ENCODE measurements around the gene BCKDHA. TPM values are rescaled to one million over a fixed set of nuclear protein-coding genes. Genes with fewer than 3 reads are reported as not detected.
"Not testable (repeated sequence)": the region's sequence is repeated elsewhere in the genome, so short reads cannot be mapped to it uniquely, and the experiment has no call there.

The BCKDHA gene
- polyA plus RNA-seq, 1 of the 3 experiments (the other 2 are of a cell fraction): 30.9 TPM

DNA sequence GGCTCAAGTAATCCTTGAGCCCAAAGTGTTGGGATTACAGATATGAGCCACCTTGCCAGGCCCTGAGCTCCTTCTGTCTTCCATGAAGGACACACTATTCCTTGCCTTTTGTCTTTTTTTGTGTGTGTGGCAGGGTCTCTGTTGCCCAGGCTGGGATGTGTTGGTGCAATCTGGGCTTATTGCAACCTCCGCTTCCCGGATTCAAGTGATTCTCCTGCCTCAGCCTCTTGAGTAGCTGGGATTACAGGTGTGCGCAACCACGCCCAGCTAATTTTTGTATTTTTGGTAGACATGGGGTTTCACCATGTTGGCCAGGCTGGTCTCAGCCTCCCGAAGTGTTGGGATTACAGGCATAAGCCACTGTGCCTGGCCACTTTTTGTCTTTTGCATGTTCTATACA lies 11.2 kb downstream of the BCKDHA start:
- CTCF ChIA-PET: interaction anchor here (1.2 to 1.3 kb wide), 2 partner anchors 40 to 101 kb away, joined by 3 to 5 read pairs; no protein-coding TSS in a partner anchor
- H3K27ac ChIP-seq (ENCODE audit: low read depth in 2 of 2, low read length in 1 of 2); DNase-seq; H3F3A ChIP-seq (replicated peaks; ENCODE audit: insufficient read depth); H3K9ac ChIP-seq; H3K79me2 ChIP-seq (ENCODE audit: insufficient read depth); H3K9me3 ChIP-seq; H3K9me2 ChIP-seq; H3K27me3 ChIP-seq (ENCODE audit: insufficient read depth); H3K4me3 ChIP-seq (ENCODE audit: low read depth in 2 of 2, low read length in 1 of 2); H3K4me2 ChIP-seq; H2AFZ ChIP-seq (ENCODE audit: low read depth); H4K20me1 ChIP-seq (ENCODE audit: insufficient read depth): not testable (repeated sequence)
- Histone ChIP-seq H3K4me1 (ENCODE audit: control insufficient read depth in 1 of 2, insufficient read depth in 2 of 2, low read depth in 1 of 2, low read length in 1 of 2) (peaks cover 0 to 12% of the 10 kb centered on the region in 2 experiments; a peak in 1 of 4 replicates), H3K36me3 (replicated peaks in 1 of 2; ENCODE audit: control insufficient read depth in 1 of 2, insufficient read depth in 2 of 2, low read length in 1 of 2) (peaks cover 0 to 12% of the 10 kb centered on the region in 2 experiments)
- 95% methylated on average over 5 of the region's 5 CpGs for WGBS (ENCODE audit: low lambda C conversion rate)
- POLR2A ChIA-PET: interaction anchor here (1.1 kb wide), 1 partner anchor 45 kb away, joined by 3 read pairs; the partner anchor contains the start of gene B9D2

DNA sequence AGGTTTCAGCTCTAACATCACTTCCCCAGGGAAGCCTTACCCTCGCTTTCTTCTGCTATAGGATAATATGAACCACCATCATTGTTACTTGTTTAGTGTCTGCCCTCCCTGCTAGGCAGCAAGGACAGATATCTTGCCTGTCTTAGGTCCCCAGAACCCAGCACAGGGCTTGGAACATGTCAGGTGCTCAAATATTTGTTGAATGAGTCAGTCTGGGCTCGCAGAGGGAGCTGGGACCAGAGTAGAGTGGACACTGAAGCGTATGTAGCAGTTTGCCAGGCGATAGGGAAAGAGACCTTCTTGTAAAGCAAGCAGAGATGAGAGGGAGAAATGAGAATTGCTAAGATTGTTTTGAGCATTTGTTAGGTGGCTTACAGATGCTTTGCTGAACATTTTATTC lies 11.7 kb downstream of the BCKDHA start:
- no peaks in the 10 kb centered on the region for H3K9me3 ChIP-seq
- no peak for TF ChIP-seq MEF2A (IDR thresholded peaks at IDR 0.05; ENCODE audit: borderline replicate concordance, low read depth)
- TF ChIP-seq TAF1 (IDR thresholded peaks at IDR 0.05; ENCODE audit: borderline replicate concordance, low read depth, low read length): no peak
- no peak for TF ChIP-seq RAD21 (IDR thresholded peaks at IDR 0.05; ENCODE audit: low read length)
- no peak for TF ChIP-seq CHD2 (IDR thresholded peaks at IDR 0.05; ENCODE audit: low read length, partially characterized antibody)
- TF ChIP-seq JUND (IDR thresholded peaks at IDR 0.05): no peak
- TF ChIP-seq ELF1 (IDR thresholded peaks at IDR 0.05): no peak
- TF ChIP-seq, protein P1, sequence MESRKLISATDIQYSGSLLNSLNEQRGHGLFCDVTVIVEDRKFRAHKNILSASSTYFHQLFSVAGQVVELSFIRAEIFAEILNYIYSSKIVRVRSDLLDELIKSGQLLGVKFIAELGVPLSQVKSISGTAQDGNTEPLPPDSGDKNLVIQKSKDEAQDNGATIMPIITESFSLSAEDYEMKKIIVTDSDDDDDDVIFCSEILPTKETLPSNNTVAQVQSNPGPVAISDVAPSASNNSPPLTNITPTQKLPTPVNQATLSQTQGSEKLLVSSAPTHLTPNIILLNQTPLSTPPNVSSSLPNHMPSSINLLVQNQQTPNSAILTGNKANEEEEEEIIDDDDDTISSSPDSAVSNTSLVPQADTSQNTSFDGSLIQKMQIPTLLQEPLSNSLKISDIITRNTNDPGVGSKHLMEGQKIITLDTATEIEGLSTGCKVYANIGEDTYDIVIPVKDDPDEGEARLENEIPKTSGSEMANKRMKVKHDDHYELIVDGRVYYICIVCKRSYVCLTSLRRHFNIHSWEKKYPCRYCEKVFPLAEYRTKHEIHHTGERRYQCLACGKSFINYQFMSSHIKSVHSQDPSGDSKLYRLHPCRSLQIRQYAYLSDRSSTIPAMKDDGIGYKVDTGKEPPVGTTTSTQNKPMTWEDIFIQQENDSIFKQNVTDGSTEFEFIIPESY (IDR thresholded peaks at IDR 0.05; ENCODE audit: borderline replicate concordance, low read depth): no peak
- TF ChIP-seq, protein P2, sequence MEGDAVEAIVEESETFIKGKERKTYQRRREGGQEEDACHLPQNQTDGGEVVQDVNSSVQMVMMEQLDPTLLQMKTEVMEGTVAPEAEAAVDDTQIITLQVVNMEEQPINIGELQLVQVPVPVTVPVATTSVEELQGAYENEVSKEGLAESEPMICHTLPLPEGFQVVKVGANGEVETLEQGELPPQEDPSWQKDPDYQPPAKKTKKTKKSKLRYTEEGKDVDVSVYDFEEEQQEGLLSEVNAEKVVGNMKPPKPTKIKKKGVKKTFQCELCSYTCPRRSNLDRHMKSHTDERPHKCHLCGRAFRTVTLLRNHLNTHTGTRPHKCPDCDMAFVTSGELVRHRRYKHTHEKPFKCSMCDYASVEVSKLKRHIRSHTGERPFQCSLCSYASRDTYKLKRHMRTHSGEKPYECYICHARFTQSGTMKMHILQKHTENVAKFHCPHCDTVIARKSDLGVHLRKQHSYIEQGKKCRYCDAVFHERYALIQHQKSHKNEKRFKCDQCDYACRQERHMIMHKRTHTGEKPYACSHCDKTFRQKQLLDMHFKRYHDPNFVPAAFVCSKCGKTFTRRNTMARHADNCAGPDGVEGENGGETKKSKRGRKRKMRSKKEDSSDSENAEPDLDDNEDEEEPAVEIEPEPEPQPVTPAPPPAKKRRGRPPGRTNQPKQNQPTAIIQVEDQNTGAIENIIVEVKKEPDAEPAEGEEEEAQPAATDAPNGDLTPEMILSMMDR (IDR thresholded peaks at IDR 0.05): no peak
- TF ChIP-seq EP300 (IDR thresholded peaks at IDR 0.05; ENCODE audit: borderline replicate concordance in 1 of 2, low read depth in 1 of 2, low read length in 1 of 2): no peak
- TF ChIP-seq NFIC (IDR thresholded peaks at IDR 0.05; ENCODE audit: borderline replicate concordance): no peak
- TF ChIP-seq FOXJ3 (CRISPR knock-in tag; IDR thresholded peaks at IDR 0.05): no peak
- TF ChIP-seq, protein P3, sequence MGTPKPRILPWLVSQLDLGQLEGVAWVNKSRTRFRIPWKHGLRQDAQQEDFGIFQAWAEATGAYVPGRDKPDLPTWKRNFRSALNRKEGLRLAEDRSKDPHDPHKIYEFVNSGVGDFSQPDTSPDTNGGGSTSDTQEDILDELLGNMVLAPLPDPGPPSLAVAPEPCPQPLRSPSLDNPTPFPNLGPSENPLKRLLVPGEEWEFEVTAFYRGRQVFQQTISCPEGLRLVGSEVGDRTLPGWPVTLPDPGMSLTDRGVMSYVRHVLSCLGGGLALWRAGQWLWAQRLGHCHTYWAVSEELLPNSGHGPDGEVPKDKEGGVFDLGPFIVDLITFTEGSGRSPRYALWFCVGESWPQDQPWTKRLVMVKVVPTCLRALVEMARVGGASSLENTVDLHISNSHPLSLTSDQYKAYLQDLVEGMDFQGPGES (IDR thresholded peaks at IDR 0.05; ENCODE audit: low read depth, low read length): no peak
- no peak for TF ChIP-seq NRF1 (IDR thresholded peaks at IDR 0.05; ENCODE audit: low read depth, low read length)
- TF ChIP-seq EZH2phosphoT487 (IDR thresholded peaks at IDR 0.05; ENCODE audit: borderline replicate concordance, low read depth): no peak
- TF ChIP-seq TCF12 (IDR thresholded peaks at IDR 0.05): no peak
- TF ChIP-seq, protein P4, sequence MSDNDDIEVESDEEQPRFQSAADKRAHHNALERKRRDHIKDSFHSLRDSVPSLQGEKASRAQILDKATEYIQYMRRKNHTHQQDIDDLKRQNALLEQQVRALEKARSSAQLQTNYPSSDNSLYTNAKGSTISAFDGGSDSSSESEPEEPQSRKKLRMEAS (IDR thresholded peaks at IDR 0.05; ENCODE audit: low read depth): no peak
- no peak; the same call in 1 of the 2 replicates for TF ChIP-seq FOSL2 (IDR thresholded peaks at IDR 0.05; ENCODE audit: borderline replicate concordance, low read depth)
- TF ChIP-seq YY1 (IDR thresholded peaks at IDR 0.05; ENCODE audit: low read depth): no peak
- H3K36me3 ChIP-seq (replicated peaks in 1 of 2; ENCODE audit: control insufficient read depth in 1 of 2, insufficient read depth in 2 of 2, low read length in 1 of 2): peaks cover 0 to 16% of the 10 kb centered on the region in 2 experiments
- no peak overlapping the region for H3K27ac ChIP-seq (ENCODE audit: low read depth in 2 of 2, low read length in 1 of 2)
- CTCF ChIA-PET: interaction anchor here (1.2 to 1.3 kb wide), 2 partner anchors 40 to 101 kb away, joined by 3 to 5 read pairs; no protein-coding TSS in a partner anchor
- H3K4me2 ChIP-seq: no peak overlapping the region
- H3K27me3 ChIP-seq (ENCODE audit: insufficient read depth): no peaks in the 10 kb centered on the region
- H4K20me1 ChIP-seq (ENCODE audit: insufficient read depth): no peaks in the 10 kb centered on the region
- H3K9me2 ChIP-seq: no peaks in the 10 kb centered on the region
- POLR2A ChIA-PET: no interaction called here
- H3K4me1 ChIP-seq (ENCODE audit: control insufficient read depth in 1 of 2, insufficient read depth in 2 of 2, low read depth in 1 of 2, low read length in 1 of 2): peaks cover 0 to 12% of the 10 kb centered on the region in 2 experiments; a peak in 1 of 4 replicates
- no peaks in the 10 kb centered on the region for H3F3A ChIP-seq (replicated peaks; ENCODE audit: insufficient read depth)
- H2AFZ ChIP-seq (ENCODE audit: low read depth): no peak overlapping the region
- DNase-seq: no peak
- WGBS (ENCODE audit: low lambda C conversion rate): 69% methylated on average over 4 of the region's 4 CpGs
- no peaks in the 10 kb centered on the region for H3K79me2 ChIP-seq (ENCODE audit: insufficient read depth)
- H3K4me3 ChIP-seq (ENCODE audit: low read depth in 2 of 2, low read length in 1 of 2): no peak overlapping the region
- H3K9ac ChIP-seq: no peak overlapping the region
